Caco-2 (cell line): ENCODE measurements around the gene ATP8B1. TPM values are rescaled to one million over a fixed set of nuclear protein-coding genes. Genes with fewer than 3 reads are reported as not detected.

ENCODE experiments used
- BruUV-seq: library from RNA; stranded (reverse); fragments of 400-500 nt; replicated peaks from 2 replicates; lab custom pipeline; 2021; lab: Mats Ljungman, UMichigan
- CTCF ChIA-PET: fragments of 300-600 bp; sonication (Branson Sonifier 250); formaldehyde crosslinking; loops from one replicate; lab custom pipeline; 2022; ENCODE audit warnings: antibody characterized with exemption; lab: Charles Lee
- POLR2A ChIA-PET: fragments of 300-600 bp; sonication (Branson Sonifier 250); formaldehyde crosslinking; loops from one replicate; lab custom pipeline; 2022; ENCODE audit warnings: antibody characterized with exemption; lab: Charles Lee
- DNase-seq, 2 experiments: peaks; one replicate each; pipeline versions ENCODE4 v3.0.0 to v3.0.0-alpha.2; 2020 to 2022
- H3K27me3 ChIP-seq: replicated peaks from 2 replicates; pipeline ENCODE4 v1.6.0; 2011; ENCODE audit warnings: low read length; ENCODE audit not compliant: control insufficient read depth, insufficient read depth
- H3K36me3 ChIP-seq: 2 replicates; pipeline ENCODE4 v1.5.1; 2011; ENCODE audit warnings: low read length; ENCODE audit not compliant: control insufficient read depth, insufficient read depth
- H3K4me1 ChIP-seq: fragments of 250-450 bp; sonication (Bioruptor Pico); 2 replicates; pipeline ENCODE4 v1.5.1; 2020; ENCODE audit warnings: mild to moderate bottlenecking
- H3K4me3 ChIP-seq: 2 replicates; pipeline ENCODE4 v1.5.1; 2011; ENCODE audit warnings: low read depth, mild to moderate bottlenecking, control low read depth, low read length
- H3K9me3 ChIP-seq: fragments of 250-450 bp; sonication (Bioruptor Pico); 2 replicates; pipeline ENCODE4 v1.5.1; 2020; ENCODE audit warnings: mild to moderate bottlenecking, moderate library complexity
- H3K27ac Mint-ChIP-seq: one replicate; pipeline ENCODE4 v1.8.0; 2022; ENCODE audit warnings: mixed read lengths; ENCODE audit not compliant: unreplicated experiment
- H3K27me3 Mint-ChIP-seq: one replicate; pipeline ENCODE4 v1.8.0; 2022; ENCODE audit warnings: mixed read lengths; ENCODE audit not compliant: insufficient read depth, unreplicated experiment
- H3K36me3 Mint-ChIP-seq: one replicate; pipeline ENCODE4 v1.8.0; 2022; ENCODE audit warnings: mild to moderate bottlenecking, mixed read lengths; ENCODE audit not compliant: insufficient read depth, unreplicated experiment
- H3K4me1 Mint-ChIP-seq: one replicate; pipeline ENCODE4 v1.8.0; 2022; ENCODE audit warnings: low read depth, mixed read lengths; ENCODE audit not compliant: unreplicated experiment
- H3K4me3 Mint-ChIP-seq: one replicate; pipeline ENCODE4 v1.8.0; 2022; ENCODE audit warnings: mild to moderate bottlenecking, moderate library complexity, mixed read lengths; ENCODE audit not compliant: unreplicated experiment
- H3K9me3 Mint-ChIP-seq: one replicate; pipeline ENCODE4 v1.8.0; 2022; ENCODE audit warnings: mixed read lengths; ENCODE audit not compliant: unreplicated experiment
- intact Hi-C: fragments of 100-400 bp; cut with micrococcal nuclease; formaldehyde crosslinking; loops from one replicate; pipeline ENCODE4 v1.10.0; 2022; ENCODE audit not compliant: unreplicated experiment
- total RNA-seq: library from RNA; stranded (reverse); gene quantifications from 2 replicates; pipeline ENCODE4 v1.2.3, GENCODE V29; 2022
- TF ChIP-seq, protein P1 (sequence below), 2 experiments: fragments of 200-600 bp in 1 of 2; IDR thresholded peaks; 1 replicate in 1 of 2; 2 replicates in 1 of 2; pipeline versions ENCODE4 v1.5.1 to v1.8.0; 2011 to 2022; ENCODE audit warnings: antibody characterized with exemption in 1 of 2, control low read depth in 1 of 2, inconsistent platforms in 1 of 2, low read depth in 1 of 2, low read length in 1 of 2, mild to moderate bottlenecking in 1 of 2, moderate library complexity in 1 of 2; ENCODE audit not compliant: insufficient read depth in 1 of 2, severe bottlenecking in 1 of 2, unreplicated experiment in 1 of 2

ATP8B1 gene
- total RNA-seq, 1 experiment from 2014 or later, result 31.6 TPM

DNA sequence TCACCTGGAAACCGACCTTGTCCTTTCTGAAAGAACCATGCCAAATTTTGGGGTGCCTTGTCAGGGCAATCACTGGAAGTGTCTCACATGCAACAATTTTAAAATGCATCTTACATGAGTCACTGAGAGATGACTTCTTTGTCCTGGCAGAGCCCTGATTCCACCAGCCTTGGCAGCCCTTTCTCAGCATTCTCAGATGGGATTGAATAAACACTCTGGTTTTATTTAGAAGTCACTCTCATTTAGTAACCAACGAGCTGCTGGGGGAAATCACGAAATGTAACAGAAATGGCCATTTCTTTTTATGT, 3.8 kb upstream of the ATP8B1 start:
- peaks cover 6% of the 10 kb centered on the region for H3K36me3 Mint-ChIP-seq
- CTCF ChIA-PET, result no interaction called here
- peaks cover 14% of the 10 kb centered on the region for H3K4me1 Mint-ChIP-seq
- no peak overlapping the region for H3K27ac Mint-ChIP-seq
- no peak for DNase-seq
- Histone ChIP-seq H3K4me1 (peaks cover 8% of the 10 kb centered on the region; the same call in 1 of the 2 replicates), H3K27me3 (no peaks in the 10 kb centered on the region), H3K9me3 (peaks cover 3% of the 10 kb centered on the region; the same call in 1 of the 2 replicates), H3K4me3 (no peak overlapping the region), H3K36me3 (no peaks in the 10 kb centered on the region)
- TF ChIP-seq, protein P1, sequence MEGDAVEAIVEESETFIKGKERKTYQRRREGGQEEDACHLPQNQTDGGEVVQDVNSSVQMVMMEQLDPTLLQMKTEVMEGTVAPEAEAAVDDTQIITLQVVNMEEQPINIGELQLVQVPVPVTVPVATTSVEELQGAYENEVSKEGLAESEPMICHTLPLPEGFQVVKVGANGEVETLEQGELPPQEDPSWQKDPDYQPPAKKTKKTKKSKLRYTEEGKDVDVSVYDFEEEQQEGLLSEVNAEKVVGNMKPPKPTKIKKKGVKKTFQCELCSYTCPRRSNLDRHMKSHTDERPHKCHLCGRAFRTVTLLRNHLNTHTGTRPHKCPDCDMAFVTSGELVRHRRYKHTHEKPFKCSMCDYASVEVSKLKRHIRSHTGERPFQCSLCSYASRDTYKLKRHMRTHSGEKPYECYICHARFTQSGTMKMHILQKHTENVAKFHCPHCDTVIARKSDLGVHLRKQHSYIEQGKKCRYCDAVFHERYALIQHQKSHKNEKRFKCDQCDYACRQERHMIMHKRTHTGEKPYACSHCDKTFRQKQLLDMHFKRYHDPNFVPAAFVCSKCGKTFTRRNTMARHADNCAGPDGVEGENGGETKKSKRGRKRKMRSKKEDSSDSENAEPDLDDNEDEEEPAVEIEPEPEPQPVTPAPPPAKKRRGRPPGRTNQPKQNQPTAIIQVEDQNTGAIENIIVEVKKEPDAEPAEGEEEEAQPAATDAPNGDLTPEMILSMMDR (IDR thresholded peaks at IDR 0.05; ENCODE audit: insufficient read depth in 1 of 2, low read depth in 1 of 2, low read length in 1 of 2, severe bottlenecking in 1 of 2, unreplicated experiment in 1 of 2), result no peak
- H3K9me3 Mint-ChIP-seq, result peaks cover 10% of the 10 kb centered on the region
- intact Hi-C loops, result no loop called here
- no TSS peak for BruUV-seq
- H3K27me3 Mint-ChIP-seq, result no peaks in the 10 kb centered on the region
- POLR2A ChIA-PET, result no interaction called here
- H3K4me3 Mint-ChIP-seq, result no peak overlapping the region

DNA sequence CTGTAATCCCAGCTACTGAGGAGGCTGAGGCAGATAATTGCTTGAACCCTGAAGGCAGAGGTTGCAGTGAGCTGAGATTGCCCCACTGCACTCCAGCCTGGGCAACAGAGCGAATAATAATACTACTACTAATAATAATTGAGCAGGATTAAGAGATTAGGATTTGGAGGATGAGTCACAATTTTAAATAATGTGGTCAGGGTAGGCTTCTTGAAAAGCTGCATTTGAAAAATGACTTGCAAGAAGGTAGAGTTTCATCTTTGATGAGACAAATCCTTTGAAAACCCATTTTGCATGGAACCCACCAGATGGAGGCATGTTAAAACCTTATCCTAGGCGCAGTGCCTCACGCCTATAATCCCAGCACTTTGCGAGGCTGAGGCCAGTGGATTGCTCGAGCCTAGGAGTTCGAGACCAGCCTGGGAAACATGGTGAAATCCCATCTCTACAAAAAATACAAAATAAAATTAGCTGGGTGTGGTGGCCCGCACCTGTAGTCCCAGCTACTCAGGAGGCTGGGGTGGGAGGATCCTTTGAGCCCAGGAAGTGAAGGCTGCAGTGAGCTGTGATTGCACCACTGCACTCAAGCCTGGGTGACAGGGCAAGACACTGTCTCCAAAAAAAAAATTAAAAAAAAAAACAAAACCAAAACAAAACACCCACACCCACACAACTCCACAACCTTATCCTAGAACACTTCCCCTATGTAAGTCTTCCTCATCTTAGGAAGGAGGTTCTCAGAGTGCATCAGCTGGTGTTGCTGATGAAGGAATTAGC, 3.3 kb upstream of the ATP8B1 start:
- Mint-ChIP-seq H3K4me1 (peaks cover 11% of the 10 kb centered on the region), H3K9me3 (peaks cover 5% of the 10 kb centered on the region), H3K27ac (no peak overlapping the region), H3K4me3 (no peak overlapping the region), H3K27me3 (no peaks in the 10 kb centered on the region), H3K36me3 (peaks cover 6% of the 10 kb centered on the region)
- H3K27me3 ChIP-seq, result no peaks in the 10 kb centered on the region
- H3K9me3 ChIP-seq, result no peaks in the 10 kb centered on the region
- ChIA-PET CTCF (no interaction called here), POLR2A (no interaction called here)
- no peaks in the 10 kb centered on the region for H3K36me3 ChIP-seq
- DNase-seq, result no peak
- H3K4me3 ChIP-seq, result no peak overlapping the region
- intact Hi-C loops, result no loop called here
- no TSS peak for BruUV-seq
- peaks cover 5% of the 10 kb centered on the region; the same call in 1 of the 2 replicates for H3K4me1 ChIP-seq
- TF ChIP-seq, protein P1 (IDR thresholded peaks at IDR 0.05; ENCODE audit: insufficient read depth in 1 of 2, low read depth in 1 of 2, low read length in 1 of 2, severe bottlenecking in 1 of 2, unreplicated experiment in 1 of 2), result no peak

DNA sequence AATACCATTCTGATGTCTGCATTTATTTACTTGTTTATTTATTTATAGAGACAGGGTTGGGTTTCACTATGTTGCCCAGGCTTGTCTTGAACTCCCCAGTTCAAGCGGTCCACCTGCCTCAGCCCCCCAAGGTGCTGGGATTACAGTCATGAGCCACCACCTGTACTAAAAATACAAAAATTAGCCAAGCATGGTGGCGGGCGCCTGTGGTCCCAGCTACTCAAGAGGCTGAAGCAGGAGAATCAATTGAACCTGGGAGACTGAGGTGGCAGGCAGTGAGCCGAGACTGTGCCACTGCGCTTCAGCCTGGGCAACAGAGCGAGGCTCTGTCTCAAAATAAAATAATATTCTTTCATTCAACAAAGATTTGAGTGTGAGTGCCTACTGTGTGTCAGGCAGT, 2.0 kb upstream of the ATP8B1 start:
- H3K4me1 Mint-ChIP-seq, result peaks cover 7% of the 10 kb centered on the region
- H3K27me3 Mint-ChIP-seq, result no peaks in the 10 kb centered on the region
- Histone ChIP-seq H3K4me1 (no peaks in the 10 kb centered on the region), H3K9me3 (no peaks in the 10 kb centered on the region), H3K36me3 (no peaks in the 10 kb centered on the region), H3K27me3 (no peaks in the 10 kb centered on the region), H3K4me3 (no peak overlapping the region)
- no peak overlapping the region for H3K27ac Mint-ChIP-seq
- TF ChIP-seq, protein P1 (IDR thresholded peaks at IDR 0.05; ENCODE audit: insufficient read depth in 1 of 2, low read depth in 1 of 2, low read length in 1 of 2, severe bottlenecking in 1 of 2, unreplicated experiment in 1 of 2), result no peak
- peaks cover 6% of the 10 kb centered on the region for H3K36me3 Mint-ChIP-seq
- ChIA-PET CTCF (no interaction called here), POLR2A (no interaction called here)
- intact Hi-C loops, result no loop called here
- no peak for DNase-seq
- H3K4me3 Mint-ChIP-seq, result no peak overlapping the region
- no peaks in the 10 kb centered on the region for H3K9me3 Mint-ChIP-seq
- BruUV-seq, result no TSS peak
